GM12878 (cell line): ENCODE data around the gene FLAD1. TPM values are rescaled to one million over a fixed set of nuclear protein-coding genes. Genes with fewer than 3 reads are reported as not detected.

Experiments used
- CHD4 ChIP-seq: fragments of 200-600 bp; sonication (generic); IDR thresholded peaks from 2 replicates; pipeline ENCODE4 v1.6.1; 2016; ENCODE audit warnings: mild to moderate bottlenecking
- CREM ChIP-seq: IDR thresholded peaks from 2 replicates; pipeline ENCODE4 v1.6.1; 2014; ENCODE audit warnings: antibody characterized with exemption, low read depth
- GATAD2B ChIP-seq: fragments of 450-650 bp; conservative IDR thresholded peaks from 2 replicates; pipeline ENCODE4 v1.6.1; 2017; ENCODE audit warnings: low read depth, mild to moderate bottlenecking, moderate library complexity
- MTA3 ChIP-seq: IDR thresholded peaks from 2 replicates; pipeline ENCODE4 v1.6.1; 2012; ENCODE audit warnings: low read length, inconsistent platforms, borderline replicate concordance
- NFYA ChIP-seq: IDR thresholded peaks from 2 replicates; pipeline ENCODE4 v1.6.1; 2011; ENCODE audit warnings: low read depth, mild to moderate bottlenecking, low read length, improper control_type of control experiment, borderline replicate concordance
- PAX8 ChIP-seq: fragments of 450-650 bp; IDR thresholded peaks from 2 replicates; pipeline ENCODE4 v1.6.1; 2017; ENCODE audit warnings: mild to moderate bottlenecking, moderate library complexity
- PBX3 ChIP-seq: IDR thresholded peaks from 2 replicates; pipeline ENCODE4 v1.6.1; 2011; ENCODE audit warnings: mild to moderate bottlenecking, low read depth, low read length, moderate library complexity; ENCODE audit not compliant: insufficient replicate concordance
- RUNX3 ChIP-seq: IDR thresholded peaks from 2 replicates; pipeline ENCODE4 v1.6.1; 2012; ENCODE audit warnings: low read length, inconsistent platforms
- SIN3A ChIP-seq: IDR thresholded peaks from 2 replicates; pipeline ENCODE4 v1.6.1; 2012; ENCODE audit warnings: low read depth, low read length, improper control_type of control experiment
- SKIL ChIP-seq: fragments of 450-650 bp; IDR thresholded peaks from 2 replicates; pipeline ENCODE4 v1.6.1; 2017; ENCODE audit warnings: mild to moderate bottlenecking, low read depth, inconsistent platforms; ENCODE audit not compliant: poor library complexity, severe bottlenecking
- SMAD5 ChIP-seq: IDR thresholded peaks from 2 replicates; pipeline ENCODE4 v1.6.1; 2016; ENCODE audit warnings: antibody characterized with exemption, low read depth
- SMARCA5 ChIP-seq: fragments of 450-650 bp; IDR thresholded peaks from 2 replicates; pipeline ENCODE4 v1.6.1; 2017; ENCODE audit warnings: mild to moderate bottlenecking
- STAT1 ChIP-seq: fragments of 450-650 bp; conservative IDR thresholded peaks from 2 replicates; pipeline ENCODE4 v1.6.1; 2014; ENCODE audit warnings: antibody characterized with exemption, mild to moderate bottlenecking
- USF1 ChIP-seq: IDR thresholded peaks from 2 replicates; pipeline ENCODE4 v1.6.1; 2011; ENCODE audit warnings: borderline replicate concordance, low read depth, mild to moderate bottlenecking, moderate library complexity, mixed read lengths, low read length; ENCODE audit not compliant: insufficient read depth; ENCODE audit errors: extremely low read length
- WRNIP1 ChIP-seq: IDR thresholded peaks from 2 replicates; pipeline ENCODE4 v1.6.1; 2011; ENCODE audit warnings: low read depth, low read length, improper control_type of control experiment, borderline replicate concordance
- YY1 ChIP-seq: IDR thresholded peaks from 2 replicates; pipeline ENCODE4 v1.6.1; 2011; ENCODE audit warnings: low read depth, mild to moderate bottlenecking, low read length
- polyA plus RNA-seq, 11 experiments: library from polyadenylated mRNA; depleted of rRNA in 4 of 11; unstranded in 6 of 11; stranded (reverse) in 5 of 11; fragments of >200 nt; fragmentation: Nextera tagmentation in 4 of 11; fragmentation: Illumina TruSeq in 1 of 11; extraction: Ambion mirVana in 4 of 11; extraction: Trizol in 1 of 11; gene quantifications; 1 replicate in 1 of 11; 2 replicates in 10 of 11; pipeline versions ENCODE4 v1.2.1 to v1.2.3, GENCODE V29; 2011 to 2016; ENCODE audit warnings: inconsistent platforms in 2 of 11, missing spikeins in 2 of 11, low read depth in 1 of 11
- total RNA-seq, 4 experiments: library from RNA; depleted of rRNA in 3 of 4; stranded (reverse); fragments of >200 nt in 3 of 4; fragmentation: Illumina TruSeq in 1 of 4; extraction: Trizol in 1 of 4; gene quantifications; 2 replicates each; pipeline versions ENCODE4 v1.2.1 to v1.2.3, GENCODE V29; 2013 to 2021
- TF ChIP-seq, protein P1 (sequence below): fragments of 450-650 bp; IDR thresholded peaks from 2 replicates; pipeline ENCODE4 v1.6.1; 2016; ENCODE audit warnings: mild to moderate bottlenecking, moderate library complexity, borderline replicate concordance
- TF ChIP-seq, protein P2 (sequence below): IDR thresholded peaks from 2 replicates; pipeline ENCODE4 v1.6.1; 2011; ENCODE audit warnings: low read depth, low read length, improper control_type of control experiment, borderline replicate concordance
- TF ChIP-seq, protein P3 (sequence below): IDR thresholded peaks from 2 replicates; pipeline ENCODE4 v1.6.1; 2011; ENCODE audit warnings: borderline replicate concordance, low read depth, mild to moderate bottlenecking, moderate library complexity, low read length; ENCODE audit not compliant: insufficient read depth, poor library complexity, severe bottlenecking

Gene FLAD1
- total and polyA plus RNA-seq, 10 of the 15 experiments (the other 5 are each of a cell fraction or from before 2014, with no cell fraction given), result 22.9 to 93.4 (median 56.6) TPM

GRCh38 chr1:154944401-154945159 is 38.6 kb upstream of the FLAD1 start (continued):
- TF ChIP-seq, protein P1, sequence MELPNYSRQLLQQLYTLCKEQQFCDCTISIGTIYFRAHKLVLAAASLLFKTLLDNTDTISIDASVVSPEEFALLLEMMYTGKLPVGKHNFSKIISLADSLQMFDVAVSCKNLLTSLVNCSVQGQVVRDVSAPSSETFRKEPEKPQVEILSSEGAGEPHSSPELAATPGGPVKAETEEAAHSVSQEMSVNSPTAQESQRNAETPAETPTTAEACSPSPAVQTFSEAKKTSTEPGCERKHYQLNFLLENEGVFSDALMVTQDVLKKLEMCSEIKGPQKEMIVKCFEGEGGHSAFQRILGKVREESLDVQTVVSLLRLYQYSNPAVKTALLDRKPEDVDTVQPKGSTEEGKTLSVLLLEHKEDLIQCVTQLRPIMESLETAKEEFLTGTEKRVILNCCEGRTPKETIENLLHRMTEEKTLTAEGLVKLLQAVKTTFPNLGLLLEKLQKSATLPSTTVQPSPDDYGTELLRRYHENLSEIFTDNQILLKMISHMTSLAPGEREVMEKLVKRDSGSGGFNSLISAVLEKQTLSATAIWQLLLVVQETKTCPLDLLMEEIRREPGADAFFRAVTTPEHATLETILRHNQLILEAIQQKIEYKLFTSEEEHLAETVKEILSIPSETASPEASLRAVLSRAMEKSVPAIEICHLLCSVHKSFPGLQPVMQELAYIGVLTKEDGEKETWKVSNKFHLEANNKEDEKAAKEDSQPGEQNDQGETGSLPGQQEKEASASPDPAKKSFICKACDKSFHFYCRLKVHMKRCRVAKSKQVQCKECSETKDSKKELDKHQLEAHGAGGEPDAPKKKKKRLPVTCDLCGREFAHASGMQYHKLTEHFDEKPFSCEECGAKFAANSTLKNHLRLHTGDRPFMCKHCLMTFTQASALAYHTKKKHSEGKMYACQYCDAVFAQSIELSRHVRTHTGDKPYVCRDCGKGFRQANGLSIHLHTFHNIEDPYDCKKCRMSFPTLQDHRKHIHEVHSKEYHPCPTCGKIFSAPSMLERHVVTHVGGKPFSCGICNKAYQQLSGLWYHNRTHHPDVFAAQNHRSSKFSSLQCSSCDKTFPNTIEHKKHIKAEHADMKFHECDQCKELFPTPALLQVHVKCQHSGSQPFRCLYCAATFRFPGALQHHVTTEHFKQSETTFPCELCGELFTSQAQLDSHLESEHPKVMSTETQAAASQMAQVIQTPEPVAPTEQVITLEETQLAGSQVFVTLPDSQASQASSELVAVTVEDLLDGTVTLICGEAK, result no peak
- TF ChIP-seq CREM, result no peak
- TF ChIP-seq CHD4, result no peak
- TF ChIP-seq WRNIP1, result no peak
- TF ChIP-seq NFYA, result no peak
- no peak; the same call in 1 of the 2 replicates for TF ChIP-seq SMARCA5
- TF ChIP-seq USF1, result no peak
- no peak for TF ChIP-seq RUNX3
- no peak for TF ChIP-seq MTA3
- TF ChIP-seq, protein P2, sequence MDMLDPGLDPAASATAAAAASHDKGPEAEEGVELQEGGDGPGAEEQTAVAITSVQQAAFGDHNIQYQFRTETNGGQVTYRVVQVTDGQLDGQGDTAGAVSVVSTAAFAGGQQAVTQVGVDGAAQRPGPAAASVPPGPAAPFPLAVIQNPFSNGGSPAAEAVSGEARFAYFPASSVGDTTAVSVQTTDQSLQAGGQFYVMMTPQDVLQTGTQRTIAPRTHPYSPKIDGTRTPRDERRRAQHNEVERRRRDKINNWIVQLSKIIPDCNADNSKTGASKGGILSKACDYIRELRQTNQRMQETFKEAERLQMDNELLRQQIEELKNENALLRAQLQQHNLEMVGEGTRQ, result no peak
- no peak for TF ChIP-seq SMAD5
- TF ChIP-seq YY1, result no peak
- TF ChIP-seq SIN3A, result no peak
- TF ChIP-seq STAT1, result no peak
- TF ChIP-seq SKIL, result no peak
- TF ChIP-seq PAX8, result no peak
- no peak for TF ChIP-seq PBX3
- TF ChIP-seq, protein P3, sequence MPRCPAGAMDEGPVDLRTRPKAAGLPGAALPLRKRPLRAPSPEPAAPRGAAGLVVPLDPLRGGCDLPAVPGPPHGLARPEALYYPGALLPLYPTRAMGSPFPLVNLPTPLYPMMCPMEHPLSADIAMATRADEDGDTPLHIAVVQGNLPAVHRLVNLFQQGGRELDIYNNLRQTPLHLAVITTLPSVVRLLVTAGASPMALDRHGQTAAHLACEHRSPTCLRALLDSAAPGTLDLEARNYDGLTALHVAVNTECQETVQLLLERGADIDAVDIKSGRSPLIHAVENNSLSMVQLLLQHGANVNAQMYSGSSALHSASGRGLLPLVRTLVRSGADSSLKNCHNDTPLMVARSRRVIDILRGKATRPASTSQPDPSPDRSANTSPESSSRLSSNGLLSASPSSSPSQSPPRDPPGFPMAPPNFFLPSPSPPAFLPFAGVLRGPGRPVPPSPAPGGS, result peak; percentile 71
- no peak for TF ChIP-seq GATAD2B
